Neural progenitor cell (in vitro differentiated cells): ENCODE results near the gene PRKCA. TPM values are rescaled to one million over a fixed set of nuclear protein-coding genes. Genes with fewer than 3 reads are reported as not detected.
A peak's percentile ranks its signal among the peaks of the same experiment; 100 is the strongest.

Source experiments
- DNase-seq: peaks from one replicate; pipeline ENCODE4 v3.0.0-alpha.2; 2016; ENCODE audit warnings: low spot score
- H2AFZ ChIP-seq: fragments of 200-600 bp; sonication (generic); replicated peaks from 2 replicates; pipeline ENCODE4 v1.6.1; 2016; ENCODE audit warnings: antibody characterized with exemption
- H3F3A ChIP-seq: fragments of 200-600 bp; sonication (generic); 2 replicates; pipeline ENCODE4 v1.6.1; 2016; ENCODE audit warnings: antibody characterized with exemption, low read depth
- H3K27ac ChIP-seq: fragments of 200-600 bp; sonication (generic); 2 replicates; pipeline ENCODE4 v1.5.1; 2016; ENCODE audit warnings: mild to moderate bottlenecking
- H3K27me3 ChIP-seq: fragments of 200-600 bp; sonication (generic); 2 replicates; pipeline ENCODE4 v1.6.1; 2016; ENCODE audit warnings: mild to moderate bottlenecking, moderate library complexity
- H3K36me3 ChIP-seq: fragments of 200-600 bp; sonication (generic); 2 replicates; pipeline ENCODE4 v1.5.1; 2016
- H3K4me1 ChIP-seq: fragments of 200-600 bp; sonication (generic); 2 replicates; pipeline ENCODE4 v1.6.1; 2016; ENCODE audit warnings: mixed run types
- H3K4me2 ChIP-seq: fragments of 200-600 bp; sonication (generic); 2 replicates; pipeline ENCODE4 v1.6.1; 2016
- H3K4me3 ChIP-seq: fragments of 200-600 bp; sonication (generic); 2 replicates; pipeline ENCODE4 v1.5.1; 2016
- H3K79me2 ChIP-seq: fragments of 200-600 bp; sonication (generic); 2 replicates; pipeline ENCODE4 v1.6.1; 2016; ENCODE audit warnings: low read depth
- H3K9ac ChIP-seq: fragments of 200-600 bp; sonication (generic); 2 replicates; pipeline ENCODE4 v1.6.1; 2016
- H3K9me3 ChIP-seq: fragments of 200-600 bp; sonication (generic); 2 replicates; pipeline ENCODE4 v1.5.1; 2016; ENCODE audit warnings: low read depth
- H4K20me1 ChIP-seq: fragments of 200-600 bp; sonication (generic); 2 replicates; pipeline ENCODE4 v1.6.1; 2016; ENCODE audit warnings: low read depth
- H3K27ac Mint-ChIP-seq: 3 replicates; pipeline ENCODE4 v1.8.0; 2021; ENCODE audit warnings: mixed read lengths
- H3K27me3 Mint-ChIP-seq: 2 replicates; pipeline ENCODE4 v1.8.0; 2022; ENCODE audit warnings: low read depth, mild to moderate bottlenecking, inconsistent platforms, moderate library complexity, mixed read lengths; ENCODE audit not compliant: insufficient read depth
- H3K36me3 Mint-ChIP-seq: 3 replicates; pipeline ENCODE4 v1.8.0; 2021; ENCODE audit warnings: mixed read lengths
- H3K4me1 Mint-ChIP-seq: 3 replicates; pipeline ENCODE4 v1.8.0; 2021; ENCODE audit warnings: mixed read lengths
- H3K4me3 Mint-ChIP-seq: 3 replicates; pipeline ENCODE4 v1.8.0; 2021; ENCODE audit warnings: mild to moderate bottlenecking, moderate library complexity, mixed read lengths
- H3K9me3 Mint-ChIP-seq: 3 replicates; pipeline ENCODE4 v1.8.0; 2020; ENCODE audit warnings: mixed read lengths
- CTCF ChIP-seq: fragments of 200-600 bp; sonication (generic); IDR thresholded peaks from 2 replicates; pipeline ENCODE4 v1.5.1; 2017; ENCODE audit warnings: antibody characterized with exemption, mild to moderate bottlenecking
- EZH2 ChIP-seq: fragments of 200-600 bp; sonication (generic); IDR thresholded peaks from 2 replicates; pipeline ENCODE4 v1.6.1; 2017; ENCODE audit warnings: antibody characterized with exemption, mild to moderate bottlenecking, moderate library complexity
- EZH2phosphoT487 ChIP-seq: fragments of 200-600 bp; sonication (generic); IDR thresholded peaks from 2 replicates; pipeline ENCODE4 v1.6.1; 2017; ENCODE audit warnings: antibody characterized with exemption
- total RNA-seq: library from RNA; depleted of rRNA; stranded (reverse); fragments of >200 nt; gene quantifications from 2 replicates; pipeline ENCODE4 v1.2.3, GENCODE V29; 2015; ENCODE audit warnings: low replicate concordance

The PRKCA gene
- total RNA-seq, 1 donor from 2014 or later: 2.1 TPM

DNA sequence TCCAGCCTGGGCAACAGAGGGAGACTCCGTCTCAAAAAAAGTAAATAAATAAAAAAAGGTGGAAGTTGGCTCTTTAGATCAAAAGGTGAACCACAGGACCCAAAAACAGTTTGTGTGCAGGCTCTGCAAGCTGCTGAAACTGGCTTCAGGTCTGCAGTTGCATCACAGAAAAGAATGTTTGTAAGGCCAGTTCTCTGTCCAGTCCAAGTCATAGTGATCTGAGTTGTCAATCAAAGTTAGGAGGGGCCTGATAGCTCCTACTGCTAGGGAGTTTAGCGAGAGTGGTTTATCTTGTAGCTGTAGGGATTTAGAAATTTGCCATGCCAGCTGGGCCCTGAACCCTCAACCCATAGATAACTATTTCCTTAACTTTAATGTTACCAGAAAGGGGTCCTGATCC lies 431.3 kb downstream of the PRKCA start:
- H3K27ac Mint-ChIP-seq: no peak overlapping the region
- no peaks in the 10 kb centered on the region for H3K9me3 ChIP-seq
- DNase-seq: no peak
- peaks cover 10% of the 10 kb centered on the region for H3K27me3 Mint-ChIP-seq
- H3K9me3 Mint-ChIP-seq: no peaks in the 10 kb centered on the region
- TF ChIP-seq EZH2 (no peak), CTCF (no peak), EZH2phosphoT487 (no peak)
- H3K9ac ChIP-seq: no peak overlapping the region
- H3K27me3 ChIP-seq: no peaks in the 10 kb centered on the region
- no peaks in the 10 kb centered on the region for H3K36me3 ChIP-seq
- H3K4me1 Mint-ChIP-seq: peaks cover 16% of the 10 kb centered on the region
- no peak overlapping the region for H3K4me3 Mint-ChIP-seq
- no peaks in the 10 kb centered on the region for H4K20me1 ChIP-seq
- no peak overlapping the region for H3K4me3 ChIP-seq
- no peak overlapping the region for H3K4me2 ChIP-seq
- no peaks in the 10 kb centered on the region for H3K79me2 ChIP-seq
- H2AFZ ChIP-seq: no peak overlapping the region
- H3K4me1 ChIP-seq: no peaks in the 10 kb centered on the region
- no peak overlapping the region for H3K27ac ChIP-seq
- H3K36me3 Mint-ChIP-seq: peaks cover 12% of the 10 kb centered on the region
- no peaks in the 10 kb centered on the region for H3F3A ChIP-seq

DNA sequence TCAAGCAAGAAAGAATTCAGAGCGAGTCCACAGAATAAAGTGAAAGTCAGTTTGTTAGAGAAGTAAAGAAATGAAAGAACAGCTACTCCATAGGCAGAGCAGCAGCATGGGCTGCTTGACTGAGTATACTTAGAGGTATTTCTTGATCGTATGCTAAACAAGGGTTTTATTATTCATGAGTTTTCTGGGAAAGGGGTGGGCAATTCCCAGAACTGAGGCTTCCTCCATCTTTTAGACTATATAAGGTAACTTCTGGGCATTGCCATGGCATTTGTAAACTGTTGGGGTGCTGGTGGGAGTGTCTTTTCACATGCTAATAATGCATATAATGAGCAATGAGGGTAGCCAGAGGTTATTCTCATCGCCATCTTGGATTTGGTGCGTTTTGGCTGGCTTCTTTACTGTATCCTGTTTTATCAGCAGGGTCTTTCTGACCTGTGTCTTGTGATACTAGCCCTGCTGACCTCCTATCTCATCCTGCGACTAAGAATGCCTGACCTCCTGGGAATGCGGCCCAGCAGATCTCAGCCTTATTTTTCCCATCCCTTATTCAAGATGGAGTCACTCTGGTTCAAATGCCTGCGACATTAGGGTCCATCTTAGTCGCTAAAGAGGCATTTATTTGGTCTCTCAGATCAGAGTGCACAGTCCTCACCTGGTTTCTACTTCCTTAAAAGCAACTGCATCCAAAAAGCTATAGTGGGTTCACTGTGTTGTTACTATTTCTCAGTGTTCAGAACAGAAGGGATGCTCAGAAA lies 432.0 kb downstream of the PRKCA start:
- no peak for DNase-seq
- Histone ChIP-seq H3K4me3 (no peak overlapping the region), H3K27me3 (no peaks in the 10 kb centered on the region), H3K4me1 (no peaks in the 10 kb centered on the region), H3K4me2 (no peak overlapping the region), H3K36me3 (no peaks in the 10 kb centered on the region), H3K79me2 (no peaks in the 10 kb centered on the region), H2AFZ (no peak overlapping the region), H3K27ac (no peak overlapping the region), H3K9me3 (no peaks in the 10 kb centered on the region), H3K9ac (no peak overlapping the region), H4K20me1 (no peaks in the 10 kb centered on the region), H3F3A (no peaks in the 10 kb centered on the region)
- Mint-ChIP-seq H3K9me3 (no peaks in the 10 kb centered on the region), H3K27ac (no peak overlapping the region), H3K27me3 (peaks cover 10% of the 10 kb centered on the region), H3K4me1 (peaks cover 17% of the 10 kb centered on the region), H3K36me3 (peaks cover 12% of the 10 kb centered on the region), H3K4me3 (no peak overlapping the region)
- TF ChIP-seq CTCF (no peak), EZH2 (no peak), EZH2phosphoT487 (no peak)

DNA sequence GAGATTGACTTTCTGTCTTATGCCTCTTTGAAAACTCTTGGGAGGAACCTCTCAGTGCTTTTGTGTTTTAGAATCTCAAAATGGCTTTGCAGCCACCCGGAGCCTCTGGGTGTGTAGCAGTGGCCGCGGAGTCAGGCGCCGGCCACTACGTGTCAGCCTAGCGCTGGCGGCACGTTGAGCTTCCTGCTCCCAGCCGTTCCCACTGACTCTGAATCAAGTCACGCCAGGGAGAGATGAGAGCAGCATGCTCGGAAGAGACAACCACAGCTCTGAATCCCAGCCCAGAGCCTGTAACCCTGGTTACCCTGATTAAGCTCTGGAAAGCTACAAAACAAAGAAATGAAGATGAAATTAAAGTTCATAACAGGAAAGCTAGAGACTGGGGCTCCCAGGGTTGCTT lies 435.1 kb downstream of the PRKCA start:
- no peak overlapping the region for H3K27ac Mint-ChIP-seq
- no peak overlapping the region for H3K4me3 Mint-ChIP-seq
- Histone ChIP-seq H2AFZ (no peak overlapping the region), H3K27ac (no peak overlapping the region), H3K4me3 (no peak overlapping the region), H3K36me3 (no peaks in the 10 kb centered on the region), H3K9me3 (no peaks in the 10 kb centered on the region), H3K4me2 (no peak overlapping the region), H4K20me1 (no peaks in the 10 kb centered on the region), H3K9ac (no peak overlapping the region), H3K27me3 (no peaks in the 10 kb centered on the region), H3K4me1 (peaks cover 13% of the 10 kb centered on the region), H3K79me2 (no peaks in the 10 kb centered on the region), H3F3A (no peaks in the 10 kb centered on the region)
- H3K9me3 Mint-ChIP-seq: no peaks in the 10 kb centered on the region
- TF ChIP-seq EZH2 (no peak), CTCF (peak; percentile 62), EZH2phosphoT487 (no peak)
- peaks cover 41% of the 10 kb centered on the region for H3K4me1 Mint-ChIP-seq
- H3K36me3 Mint-ChIP-seq: peaks cover 14% of the 10 kb centered on the region
- peaks cover 5% of the 10 kb centered on the region for H3K27me3 Mint-ChIP-seq
- peak; percentile 79 for DNase-seq
